HEK293 (cell line): ENCODE measurements around the gene AKAP1.

Source experiments
- CTCF ChIA-PET: fragments of 350-600 bp; formaldehyde crosslinking; extraction: SDS; loops from one replicate; lab custom pipeline; 2021; ENCODE audit warnings: antibody characterized with exemption; lab: Yijun Ruan, JAX
- POLR2A ChIA-PET: fragments of 300-600 bp; formaldehyde crosslinking; extraction: SDS; loops from one replicate; lab custom pipeline; 2020; ENCODE audit warnings: antibody characterized with exemption, inconsistent platforms; lab: Yijun Ruan, JAX
- H3K27ac ChIP-seq: fragments of 200-500 bp; sonication (Bioruptor generic); 2 replicates; pipeline ENCODE4 v1.5.1; 2014; ENCODE audit warnings: low read depth, low read length, control low read depth, inconsistent platforms; ENCODE audit errors: extremely low read depth
- H3K36me3 ChIP-seq, 2 experiments: fragments of 200-500 bp in 1 of 2; sonication (Bioruptor generic) in 1 of 2; 1 replicate in 1 of 2; 2 replicates in 1 of 2; pipeline ENCODE4 v1.5.1; 2014 to 2017; ENCODE audit warnings: inconsistent platforms in 2 of 2, low read length in 2 of 2; ENCODE audit not compliant: control insufficient read depth in 2 of 2, insufficient read depth in 1 of 2
- H3K4me1 ChIP-seq: fragments of 200-500 bp; sonication (Bioruptor generic); 2 replicates; pipeline ENCODE4 v1.5.1; 2014; ENCODE audit warnings: mild to moderate bottlenecking, low read length, inconsistent platforms; ENCODE audit not compliant: control insufficient read depth, insufficient read depth
- H3K4me3 ChIP-seq: 2 replicates; pipeline ENCODE4 v1.5.1; 2011; ENCODE audit warnings: low read depth, mild to moderate bottlenecking, control low read depth, low read length, moderate library complexity
- H3K9me3 ChIP-seq: fragments of 200-500 bp; sonication (Bioruptor generic); 2 replicates; pipeline ENCODE4 v1.5.1; 2014; ENCODE audit warnings: low read depth, low read length, inconsistent platforms; ENCODE audit not compliant: control insufficient read depth, insufficient read depth
- GLIS2 ChIP-seq: fragments of 450-650 bp; formaldehyde crosslinking; IDR thresholded peaks from 2 replicates; pipeline ENCODE4 v1.5.1; 2016; ENCODE audit warnings: missing biosample characterization, missing genetic modification characterization
- INSM2 ChIP-seq: fragments of 450-650 bp; formaldehyde crosslinking; IDR thresholded peaks from 2 replicates; pipeline ENCODE4 v1.5.1; 2016; ENCODE audit warnings: missing biosample characterization, missing genetic modification characterization
- KLF10 ChIP-seq: fragments of 450-650 bp; IDR thresholded peaks from 2 replicates; pipeline ENCODE4 v1.5.1; 2018; ENCODE audit warnings: missing biosample characterization, mild to moderate bottlenecking, missing genetic modification characterization
- KLF8 ChIP-seq: fragments of 450-650 bp; formaldehyde crosslinking; IDR thresholded peaks from 2 replicates; pipeline ENCODE4 v1.5.1; 2016; ENCODE audit warnings: missing biosample characterization, missing genetic modification characterization
- PRDM6 ChIP-seq: fragments of 450-650 bp; formaldehyde crosslinking; IDR thresholded peaks from 2 replicates; pipeline ENCODE4 v1.5.1; 2017; ENCODE audit warnings: missing biosample characterization, missing genetic modification characterization
- SCRT2 ChIP-seq: fragments of 450-650 bp; formaldehyde crosslinking; IDR thresholded peaks from 2 replicates; pipeline ENCODE4 v1.5.1; 2016; ENCODE audit warnings: missing biosample characterization, missing genetic modification characterization
- YY1 ChIP-seq: fragments of 450-650 bp; formaldehyde crosslinking; IDR thresholded peaks from 2 replicates; pipeline ENCODE4 v1.5.1; 2018; ENCODE audit warnings: missing biosample characterization, missing genetic modification characterization
- ZBTB1 ChIP-seq: fragments of 450-650 bp; formaldehyde crosslinking; IDR thresholded peaks from 2 replicates; pipeline ENCODE4 v1.5.1; 2016; ENCODE audit warnings: missing biosample characterization, missing genetic modification characterization
- ZBTB17 ChIP-seq: fragments of 450-650 bp; formaldehyde crosslinking; IDR thresholded peaks from 2 replicates; pipeline ENCODE4 v1.5.1; 2016; ENCODE audit warnings: missing biosample characterization, missing genetic modification characterization
- ZBTB26 ChIP-seq: fragments of 450-650 bp; formaldehyde crosslinking; optimal IDR thresholded peaks from 2 replicates; pipeline ENCODE3; 2016; ENCODE audit warnings: missing biosample characterization, mild to moderate bottlenecking, missing genetic modification characterization
- ZNF133 ChIP-seq: fragments of 450-650 bp; formaldehyde crosslinking; IDR thresholded peaks from 2 replicates; pipeline ENCODE4 v1.5.1; 2016; ENCODE audit warnings: missing biosample characterization, missing genetic modification characterization
- ZNF169 ChIP-seq: fragments of 450-650 bp; formaldehyde crosslinking; IDR thresholded peaks from 2 replicates; pipeline ENCODE4 v1.5.1; 2016; ENCODE audit warnings: missing biosample characterization, missing genetic modification characterization
- ZNF211 ChIP-seq: fragments of 450-650 bp; formaldehyde crosslinking; IDR thresholded peaks from 2 replicates; pipeline ENCODE4 v1.5.1; 2016; ENCODE audit warnings: low read depth, missing biosample characterization, missing genetic modification characterization
- ZNF239 ChIP-seq: fragments of 450-650 bp; formaldehyde crosslinking; IDR thresholded peaks from 2 replicates; pipeline ENCODE4 v1.5.1; 2016; ENCODE audit warnings: missing biosample characterization, missing genetic modification characterization
- ZNF292 ChIP-seq: fragments of 450-650 bp; formaldehyde crosslinking; IDR thresholded peaks from 2 replicates; pipeline ENCODE4 v1.5.1; 2016; ENCODE audit warnings: low read depth, missing biosample characterization, missing genetic modification characterization, borderline replicate concordance
- ZNF354C ChIP-seq: fragments of 450-650 bp; formaldehyde crosslinking; IDR thresholded peaks from 2 replicates; pipeline ENCODE4 v1.5.1; 2016; ENCODE audit warnings: missing biosample characterization, missing genetic modification characterization, low read depth, borderline replicate concordance
- ZNF391 ChIP-seq: fragments of 450-650 bp; formaldehyde crosslinking; IDR thresholded peaks from 2 replicates; pipeline ENCODE4 v1.5.1; 2016; ENCODE audit warnings: low read depth, missing biosample characterization, missing genetic modification characterization, borderline replicate concordance
- ZNF48 ChIP-seq: fragments of 450-650 bp; formaldehyde crosslinking; IDR thresholded peaks from 2 replicates; pipeline ENCODE4 v1.5.1; 2016; ENCODE audit warnings: missing biosample characterization, missing genetic modification characterization
- ZNF670 ChIP-seq: fragments of 450-650 bp; formaldehyde crosslinking; IDR thresholded peaks from 2 replicates; pipeline ENCODE4 v1.5.1; 2016; ENCODE audit warnings: missing biosample characterization, missing genetic modification characterization, low read depth
- ZSCAN18 ChIP-seq: fragments of 450-650 bp; formaldehyde crosslinking; IDR thresholded peaks from 2 replicates; pipeline ENCODE4 v1.5.1; 2016; ENCODE audit warnings: missing biosample characterization, missing genetic modification characterization

Gene AKAP1

GRCh38 chr17:57165754-57166153, 80.7 kb downstream of the AKAP1 start:
- H3K4me1 ChIP-seq: no peaks in the 10 kb centered on the region
- no peak overlapping the region for H3K27ac ChIP-seq
- no peaks in the 10 kb centered on the region for H3K9me3 ChIP-seq
- H3K4me3 ChIP-seq: no peak overlapping the region
- POLR2A ChIA-PET: no interaction called here
- CTCF ChIA-PET: interaction anchor here (0.7 to 1.7 kb wide), 2 partner anchors 582 to 897 kb away, joined by 3 to 4 read pairs; no protein-coding TSS in a partner anchor
- TF ChIP-seq ZBTB17 (tag by site-specific recombination): no peak
- TF ChIP-seq ZNF670: no peak
- no peak for TF ChIP-seq ZSCAN18
- no peak for TF ChIP-seq ZNF48 (tag by site-specific recombination)
- TF ChIP-seq ZBTB1 (tag by site-specific recombination): no peak
- no peak for TF ChIP-seq ZNF211 (tag by site-specific recombination)
- TF ChIP-seq ZNF239 (tag by site-specific recombination): no peak
- H3K36me3 ChIP-seq: no peaks in the 10 kb centered on the region

GRCh38 chr17:57166803-57167202, 81.8 kb downstream of the AKAP1 start:
- TF ChIP-seq ZNF169 (no peak), PRDM6 (tag by site-specific recombination) (no peak), YY1 (no peak), ZNF133 (no peak), ZNF354C (tag by site-specific recombination) (no peak), ZBTB1 (tag by site-specific recombination) (no peak), KLF10 (tag by site-specific recombination) (no peak), ZBTB26 (tag by site-specific recombination) (no peak), ZNF292 (tag by site-specific recombination) (no peak), INSM2 (tag by site-specific recombination) (no peak), SCRT2 (tag by site-specific recombination) (no peak), ZNF391 (tag by site-specific recombination) (no peak), GLIS2 (no peak), KLF8 (tag by site-specific recombination) (no peak)
- TF ChIP-seq, all 188 proteins: peak for 0
- H3K4me1 ChIP-seq: no peaks in the 10 kb centered on the region
- ChIA-PET POLR2A (interaction anchor here (0.6 kb wide), 1 partner anchor 15 kb away, joined by 3 read pairs; no protein-coding TSS in a partner anchor), CTCF (no interaction called here)
- H3K9me3 ChIP-seq: no peaks in the 10 kb centered on the region
- H3K27ac ChIP-seq: no peak overlapping the region
- no peaks in the 10 kb centered on the region for H3K36me3 ChIP-seq
- H3K4me3 ChIP-seq: no peak overlapping the region
